Hepatocyte (in vitro differentiated cells): ENCODE results near the gene KPNA6. TPM values are rescaled to one million over a fixed set of nuclear protein-coding genes. Genes with fewer than 3 reads are reported as not detected.

ENCODE experiments used
- DNase-seq: peaks from one replicate; pipeline ENCODE4 v3.0.0-alpha.2; 2016; ENCODE audit warnings: low spot score
- H2AFZ ChIP-seq: fragments of 200-600 bp; sonication (generic); 2 replicates; pipeline ENCODE4 v1.6.0; 2016; ENCODE audit warnings: antibody characterized with exemption, mild to moderate bottlenecking
- H3K27ac ChIP-seq: fragments of 200-600 bp; sonication (generic); 2 replicates; pipeline ENCODE4 v1.5.1; 2016; ENCODE audit warnings: mild to moderate bottlenecking
- H3K27me3 ChIP-seq: fragments of 200-600 bp; sonication (generic); 2 replicates; pipeline ENCODE4 v1.6.1; 2016
- H3K36me3 ChIP-seq: fragments of 200-600 bp; sonication (generic); replicated peaks from 2 replicates; pipeline ENCODE4 v1.5.1; 2016; ENCODE audit warnings: low read depth; ENCODE audit not compliant: insufficient read depth
- H3K4me1 ChIP-seq: fragments of 200-600 bp; sonication (generic); 2 replicates; pipeline ENCODE4 v1.5.1; 2016; ENCODE audit warnings: mild to moderate bottlenecking, moderate library complexity; ENCODE audit not compliant: insufficient read depth
- H3K4me2 ChIP-seq: fragments of 200-600 bp; sonication (generic); 2 replicates; pipeline ENCODE4 v1.6.0; 2016
- H3K4me3 ChIP-seq: fragments of 200-600 bp; sonication (generic); 2 replicates; pipeline ENCODE4 v1.5.1; 2016; ENCODE audit warnings: mild to moderate bottlenecking
- H3K79me2 ChIP-seq: fragments of 200-600 bp; sonication (generic); 2 replicates; pipeline ENCODE4 v1.6.0; 2017; ENCODE audit warnings: mild to moderate bottlenecking
- H3K9me2 ChIP-seq: fragments of 200-600 bp; sonication (generic); replicated peaks from 2 replicates; pipeline ENCODE4 v1.6.0; 2017; ENCODE audit warnings: mild to moderate bottlenecking; ENCODE audit not compliant: insufficient read depth
- H3K9me3 ChIP-seq: fragments of 200-600 bp; sonication (generic); 2 replicates; pipeline ENCODE4 v1.5.1; 2016; ENCODE audit warnings: low read depth, mild to moderate bottlenecking
- H4K20me1 ChIP-seq: fragments of 200-600 bp; sonication (generic); 2 replicates; pipeline ENCODE4 v1.6.0; 2016; ENCODE audit warnings: mild to moderate bottlenecking; ENCODE audit not compliant: insufficient read depth, poor library complexity, severe bottlenecking
- EZH2 ChIP-seq: fragments of 200-600 bp; sonication (generic); IDR thresholded peaks from 2 replicates; pipeline ENCODE4 v1.6.1; 2016; ENCODE audit warnings: antibody characterized with exemption, mild to moderate bottlenecking, borderline replicate concordance
- EZH2phosphoT487 ChIP-seq: fragments of 200-600 bp; sonication (generic); IDR thresholded peaks from one replicate; pipeline ENCODE4 v1.6.1; 2018; ENCODE audit warnings: antibody characterized with exemption, mild to moderate bottlenecking, low read depth, moderate library complexity; ENCODE audit not compliant: unreplicated experiment, severe bottlenecking
- WGBS: methylation state at CpG from one replicate; pipeline ENCODE4 v1.1.6; 2016; ENCODE audit warnings: low lambda C conversion rate; ENCODE audit errors: missing lambda C conversion rate; 5-methylcytosine and 5-hydroxymethylcytosine counted together
- polyA plus RNA-seq: library from polyadenylated mRNA; unstranded; fragments of >200 nt; fragmentation: Nextera tagmentation; extraction: Ambion mirVana; gene quantifications from 2 replicates; pipeline ENCODE4 v1.2.1, GENCODE V29; 2016
- total RNA-seq: library from RNA; depleted of rRNA; stranded (reverse); fragments of >200 nt; gene quantifications from 2 replicates; pipeline ENCODE4 v1.2.3, GENCODE V29; 2014
- TF ChIP-seq, protein P1 (sequence below): fragments of 200-600 bp; sonication (generic); IDR thresholded peaks from 2 replicates; pipeline ENCODE4 v1.5.1; 2016; ENCODE audit warnings: antibody characterized with exemption, mild to moderate bottlenecking; ENCODE audit not compliant: poor library complexity

KPNA6 gene
- total and polyA plus RNA-seq, 2 experiments from 2014 or later, result 30.3 to 48.5 TPM

DNA sequence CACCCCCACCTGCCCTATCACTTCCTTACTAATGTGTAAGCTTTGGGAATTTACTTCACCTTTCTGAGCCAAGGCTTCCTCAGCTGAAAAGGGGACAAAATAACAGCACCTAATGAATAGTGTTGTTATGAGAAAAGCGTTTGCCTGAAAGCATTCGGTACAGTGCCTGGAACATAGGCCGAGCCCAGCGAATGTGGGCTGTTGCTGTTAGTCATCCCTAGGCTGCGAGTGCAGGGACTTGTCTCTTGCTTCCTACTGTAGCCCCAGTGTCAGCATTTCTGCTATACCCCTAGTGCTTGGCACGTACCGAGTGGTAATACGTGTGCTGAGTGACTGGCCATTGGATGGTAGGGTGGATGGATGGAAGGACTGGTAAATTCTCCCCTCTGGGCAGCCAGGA, 16.7 kb upstream of the KPNA6 start:
- no peaks in the 10 kb centered on the region for H3K36me3 ChIP-seq
- 98% methylated on average over 8 of the region's 8 CpGs for WGBS
- no peak overlapping the region for H3K27ac ChIP-seq
- H2AFZ ChIP-seq, result no peak overlapping the region
- H3K4me3 ChIP-seq, result no peak overlapping the region
- H3K27me3 ChIP-seq, result no peaks in the 10 kb centered on the region
- no peaks in the 10 kb centered on the region for H3K79me2 ChIP-seq
- H3K9me3 ChIP-seq, result no peaks in the 10 kb centered on the region
- no peak for DNase-seq
- H3K4me1 ChIP-seq, result no peaks in the 10 kb centered on the region
- TF ChIP-seq EZH2phosphoT487 (no peak), EZH2 (no peak)
- TF ChIP-seq, protein P1, sequence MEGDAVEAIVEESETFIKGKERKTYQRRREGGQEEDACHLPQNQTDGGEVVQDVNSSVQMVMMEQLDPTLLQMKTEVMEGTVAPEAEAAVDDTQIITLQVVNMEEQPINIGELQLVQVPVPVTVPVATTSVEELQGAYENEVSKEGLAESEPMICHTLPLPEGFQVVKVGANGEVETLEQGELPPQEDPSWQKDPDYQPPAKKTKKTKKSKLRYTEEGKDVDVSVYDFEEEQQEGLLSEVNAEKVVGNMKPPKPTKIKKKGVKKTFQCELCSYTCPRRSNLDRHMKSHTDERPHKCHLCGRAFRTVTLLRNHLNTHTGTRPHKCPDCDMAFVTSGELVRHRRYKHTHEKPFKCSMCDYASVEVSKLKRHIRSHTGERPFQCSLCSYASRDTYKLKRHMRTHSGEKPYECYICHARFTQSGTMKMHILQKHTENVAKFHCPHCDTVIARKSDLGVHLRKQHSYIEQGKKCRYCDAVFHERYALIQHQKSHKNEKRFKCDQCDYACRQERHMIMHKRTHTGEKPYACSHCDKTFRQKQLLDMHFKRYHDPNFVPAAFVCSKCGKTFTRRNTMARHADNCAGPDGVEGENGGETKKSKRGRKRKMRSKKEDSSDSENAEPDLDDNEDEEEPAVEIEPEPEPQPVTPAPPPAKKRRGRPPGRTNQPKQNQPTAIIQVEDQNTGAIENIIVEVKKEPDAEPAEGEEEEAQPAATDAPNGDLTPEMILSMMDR, result no peak
- no peak overlapping the region for H3K4me2 ChIP-seq
- no peaks in the 10 kb centered on the region for H3K9me2 ChIP-seq
- no peaks in the 10 kb centered on the region for H4K20me1 ChIP-seq

DNA sequence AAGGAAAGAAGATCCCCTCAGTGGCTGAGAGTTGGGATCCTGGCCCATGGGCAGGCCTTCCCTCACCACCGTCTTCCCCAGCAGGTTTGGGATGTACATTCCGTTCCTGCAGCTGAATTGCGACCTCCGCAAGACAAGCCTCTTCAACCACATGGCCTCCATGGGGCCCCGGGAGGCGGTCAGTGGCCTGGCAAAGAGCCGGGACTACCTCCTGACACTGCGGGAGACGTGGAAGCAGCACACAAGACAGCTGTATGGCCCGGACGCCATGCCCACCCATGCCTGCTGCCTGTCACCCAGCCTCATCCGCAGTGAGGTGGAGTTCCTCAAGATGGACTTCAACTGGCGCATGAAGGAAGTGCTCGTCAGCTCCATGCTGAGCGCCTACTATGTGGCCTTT, 16.3 kb upstream of the KPNA6 start:
- Histone ChIP-seq H3K27me3 (no peaks in the 10 kb centered on the region), H3K9me3 (no peaks in the 10 kb centered on the region), H3K4me1 (no peaks in the 10 kb centered on the region), H3K36me3 (no peaks in the 10 kb centered on the region), H4K20me1 (no peaks in the 10 kb centered on the region), H3K4me3 (no peak overlapping the region), H2AFZ (no peak overlapping the region), H3K27ac (no peak overlapping the region), H3K9me2 (no peaks in the 10 kb centered on the region), H3K4me2 (no peak overlapping the region), H3K79me2 (no peaks in the 10 kb centered on the region)
- WGBS, result 95% methylated on average over 15 of the region's 15 CpGs
- TF ChIP-seq, protein P1, result no peak
- TF ChIP-seq EZH2, result no peak
- no peak for DNase-seq

DNA sequence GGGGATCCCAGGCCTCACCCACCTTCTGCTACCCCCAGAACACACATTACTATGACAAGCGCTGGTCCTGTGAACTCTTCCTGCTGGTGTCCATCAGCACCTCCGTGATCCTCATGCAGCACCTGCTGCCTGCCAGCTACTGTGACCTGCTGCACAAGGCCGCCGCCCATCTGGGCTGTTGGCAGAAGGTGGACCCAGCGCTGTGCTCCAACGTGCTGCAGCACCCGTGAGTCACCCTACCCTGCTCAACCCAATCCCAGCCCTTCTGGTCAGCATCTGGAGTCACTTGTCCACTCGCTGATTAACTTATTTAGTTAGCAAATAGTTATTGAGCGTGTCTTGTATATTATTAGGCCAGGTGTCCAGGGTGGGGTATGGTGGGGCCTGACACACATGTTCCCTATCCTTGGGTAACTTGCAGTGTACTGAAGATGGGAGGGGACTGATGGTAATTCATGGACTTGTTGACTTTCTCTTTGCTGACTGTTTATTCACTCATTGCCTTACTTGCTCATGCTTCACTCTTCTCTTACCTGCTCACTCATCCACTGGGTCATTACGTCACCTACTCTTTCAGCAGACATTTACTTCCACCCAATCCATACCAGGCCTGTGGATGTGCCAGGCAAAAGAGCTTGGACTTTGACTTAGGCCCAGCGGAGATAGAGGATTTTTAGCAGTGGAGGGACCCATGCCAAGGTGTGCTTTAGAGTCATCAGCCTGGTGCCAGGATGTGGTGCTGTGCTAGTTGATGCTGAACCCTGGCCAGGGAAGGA, 12.9 kb upstream of the KPNA6 start:
- Histone ChIP-seq H3K9me3 (no peaks in the 10 kb centered on the region), H3K4me2 (no peak overlapping the region), H3K79me2 (no peaks in the 10 kb centered on the region), H3K4me1 (no peaks in the 10 kb centered on the region), H3K36me3 (no peaks in the 10 kb centered on the region), H3K9me2 (no peaks in the 10 kb centered on the region), H2AFZ (no peak overlapping the region), H3K27ac (peak overlapping the region; percentile 68), H3K27me3 (no peaks in the 10 kb centered on the region), H3K4me3 (no peak overlapping the region), H4K20me1 (no peaks in the 10 kb centered on the region)
- DNase-seq, result peak; percentile 56
- TF ChIP-seq EZH2, result no peak
- TF ChIP-seq, protein P1, result no peak
- TF ChIP-seq EZH2phosphoT487, result no peak
- WGBS, result 84% methylated on average over 11 of the region's 11 CpGs
